Spinal cord (tissue), 10 donors: Measurements from ENCODE around the gene WWTR1. TPM values are rescaled to one million over a fixed set of nuclear protein-coding genes. Genes with fewer than 3 reads are reported as not detected.

Experiments used
- DNase-seq, 6 donors: peaks; one replicate each; pipeline versions ENCODE4 v3.0.0 to v3.0.0-alpha.2; 2013 to 2015; ENCODE audit warnings: low spot score in 6 of 6, low read depth in 4 of 6
- H3K27ac ChIP-seq: one replicate; pipeline ENCODE4 v1.5.1; 2013; ENCODE audit warnings: low read depth, low read length, control low read depth
- H3K27me3 ChIP-seq: one replicate; pipeline ENCODE4 v1.6.1; 2013; ENCODE audit warnings: low read length; ENCODE audit not compliant: control insufficient read depth, insufficient read depth
- H3K36me3 ChIP-seq: one replicate; pipeline ENCODE4 v1.6.1; 2013; ENCODE audit warnings: low read length; ENCODE audit not compliant: control insufficient read depth, insufficient read depth
- H3K4me1 ChIP-seq: one replicate; pipeline ENCODE4 v1.6.1; 2013; ENCODE audit warnings: low read length; ENCODE audit not compliant: control insufficient read depth, insufficient read depth
- H3K4me3 ChIP-seq: one replicate; pipeline ENCODE4 v1.5.1; 2013; ENCODE audit warnings: low read depth, low read length, control low read depth
- H3K9me3 ChIP-seq: one replicate; pipeline ENCODE4 v1.6.1; 2013; ENCODE audit warnings: low read length; ENCODE audit not compliant: control insufficient read depth, insufficient read depth
- WGBS: methylation state at CpG from one replicate; pipeline ENCODE4 v1.1.5; 2013; ENCODE audit warnings: missing lambda C conversion rate; ENCODE audit not compliant: insufficient coverage; 5-methylcytosine and 5-hydroxymethylcytosine counted together
- polyA plus RNA-seq, 2 donors: library from polyadenylated mRNA; unstranded; fragments of 120-200 nt; gene quantifications; one replicate each; pipeline ENCODE4 v1.2.1, GENCODE V29; 2013; ENCODE audit not compliant: insufficient read length in 2 of 2
- total RNA-seq, 2 donors: library from RNA; depleted of rRNA in 1 of 2; stranded (reverse); fragments of 120-200 nt in 1 of 2; fragments of >200 nt in 1 of 2; gene quantifications; one replicate each; pipeline versions ENCODE4 v1.2.3 to v1.2.4, GENCODE V29; 2013 to 2014
- donor health status: healthy.

WWTR1 gene
- total and polyA plus RNA-seq, 4 donors: 41.7 to 58.8 (median 44.1) TPM

- Histone ChIP-seq H3K4me1 (peaks cover 3% of the 10 kb centered on the region), H3K9me3 (no peaks in the 10 kb centered on the region), H3K4me3 (no peak overlapping the region), H3K27me3 (peaks cover 2% of the 10 kb centered on the region), H3K36me3 (no peaks in the 10 kb centered on the region), H3K27ac (no peak overlapping the region)
- WGBS: no CpG with 5 or more reads among the region's 5 CpGs
- no peak for DNase-seq
Measured at GRCh38 chr3:149587383-149587782, 70.4 kb downstream of the WWTR1 start.

GRCh38 chr3:149586871-149587270 is 71.0 kb downstream of the WWTR1 start:
- Histone ChIP-seq H3K4me1 (peaks cover 5% of the 10 kb centered on the region), H3K4me3 (no peak overlapping the region), H3K36me3 (no peaks in the 10 kb centered on the region), H3K27me3 (peaks cover 2% of the 10 kb centered on the region), H3K9me3 (no peaks in the 10 kb centered on the region), H3K27ac (no peak overlapping the region)
- WGBS: 100% methylated on average over 1 of the region's 1 CpG
- DNase-seq: no peak

GRCh38 chr3:149585401-149585726 is 72.5 kb downstream of the WWTR1 start:
- WGBS: no CpG with 5 or more reads among the region's 2 CpGs

GRCh38 chr3:149583921-149584635 is 73.7 kb downstream of the WWTR1 start:
- H3K27me3 ChIP-seq: no peaks in the 10 kb centered on the region
- no peak for DNase-seq
- H3K4me3 ChIP-seq: no peak overlapping the region
- no peaks in the 10 kb centered on the region for H3K36me3 ChIP-seq
- H3K4me1 ChIP-seq: peaks cover 12% of the 10 kb centered on the region
- no peaks in the 10 kb centered on the region for H3K9me3 ChIP-seq
- no peak overlapping the region for H3K27ac ChIP-seq
- WGBS: 47% methylated on average over 4 of the region's 5 CpGs

More at GRCh38 chr3:149585401-149585726, 72.5 kb downstream of the WWTR1 start:
- no peaks in the 10 kb centered on the region for H3K27me3 ChIP-seq
- no peaks in the 10 kb centered on the region for H3K36me3 ChIP-seq
- H3K27ac ChIP-seq: no peak overlapping the region
- H3K4me3 ChIP-seq: no peak overlapping the region
- no peak for DNase-seq
- no peaks in the 10 kb centered on the region for H3K9me3 ChIP-seq
- H3K4me1 ChIP-seq: peaks cover 11% of the 10 kb centered on the region

- WGBS: 80% methylated on average over 1 of the region's 7 CpGs
- Histone ChIP-seq H3K9me3 (no peaks in the 10 kb centered on the region), H3K4me1 (peaks cover 12% of the 10 kb centered on the region), H3K27me3 (no peaks in the 10 kb centered on the region), H3K27ac (no peak overlapping the region), H3K36me3 (no peaks in the 10 kb centered on the region), H3K4me3 (no peak overlapping the region)
- no peak for DNase-seq
Measured at GRCh38 chr3:149582395-149582794, 75.4 kb downstream of the WWTR1 start.

- Histone ChIP-seq H3K9me3 (no peaks in the 10 kb centered on the region), H3K36me3 (no peaks in the 10 kb centered on the region), H3K27ac (peak overlapping the region; percentile 44), H3K4me3 (no peak overlapping the region), H3K4me1 (peaks cover 13% of the 10 kb centered on the region), H3K27me3 (no peaks in the 10 kb centered on the region)
- DNase-seq: peak in 2 of 6 donors; percentile 49 to 56
- WGBS: 10% methylated on average over 5 of the region's 8 CpGs
Measured at GRCh38 chr3:149581681-149582370, 76.0 kb downstream of the WWTR1 start.

- Histone ChIP-seq H3K27ac (no peak overlapping the region), H3K4me1 (peaks cover 15% of the 10 kb centered on the region), H3K4me3 (no peak overlapping the region), H3K9me3 (no peaks in the 10 kb centered on the region), H3K36me3 (no peaks in the 10 kb centered on the region), H3K27me3 (no peaks in the 10 kb centered on the region)
- DNase-seq: no peak
- no CpG with 5 or more reads among the region's 2 CpGs for WGBS
Measured at GRCh38 chr3:149581248-149581647, 76.6 kb downstream of the WWTR1 start.

- WGBS: 82% methylated on average over 1 of the region's 4 CpGs
- no peak overlapping the region for H3K4me3 ChIP-seq
- DNase-seq: peak in 1 of 6 donors; percentile 81
- H3K36me3 ChIP-seq: no peaks in the 10 kb centered on the region
- H3K27me3 ChIP-seq: no peaks in the 10 kb centered on the region
- H3K27ac ChIP-seq: no peak overlapping the region
- no peaks in the 10 kb centered on the region for H3K9me3 ChIP-seq
- peaks cover 24% of the 10 kb centered on the region for H3K4me1 ChIP-seq
Measured at GRCh38 chr3:149579838-149580542, 77.8 kb downstream of the WWTR1 start.

- Histone ChIP-seq H3K27me3 (no peaks in the 10 kb centered on the region), H3K9me3 (no peaks in the 10 kb centered on the region), H3K27ac (no peak overlapping the region), H3K4me1 (peaks cover 29% of the 10 kb centered on the region), H3K4me3 (no peak overlapping the region), H3K36me3 (no peaks in the 10 kb centered on the region)
- WGBS: no CpG with 5 or more reads among the region's 1 CpG
- no peak for DNase-seq
Measured at GRCh38 chr3:149579161-149579560, 78.7 kb downstream of the WWTR1 start.
